ENCODE results near the gene CDON. TPM values are rescaled to one million over a fixed set of nuclear protein-coding genes. Genes with fewer than 3 reads are reported as not detected.

CDON gene
- total RNA-seq, 2 donors from 2014 or later, result 9.8 to 26.9 TPM

GRCh38 chr11:125948278-125949051, 114.2 kb downstream of the CDON start:
- intact Hi-C loops (cut with DNase I), result no loop called here
- Histone ChIP-seq H3K4me1 (replicated peaks) (peaks cover 17% of the 10 kb centered on the region), H3K36me3 (no peaks in the 10 kb centered on the region), H3K9me3 (no peaks in the 10 kb centered on the region), H3K27me3 (replicated peaks; ENCODE audit: insufficient read depth) (no peaks in the 10 kb centered on the region), H3K27ac (no peak overlapping the region), H3K4me3 (no peak overlapping the region)
- TF ChIP-seq POLR2A (IDR thresholded peaks at IDR 0.05) (no peak), CTCF (IDR thresholded peaks at IDR 0.05) (no peak), POLR2AphosphoS5 (IDR thresholded peaks at IDR 0.05) (no peak)
- 92% methylated on average over 23 of the region's 23 CpGs for WGBS
- no peak for DNase-seq (ENCODE audit: low spot score)

GRCh38 chr11:125947419-125948277, 115.0 kb downstream of the CDON start:
- no peak for TF ChIP-seq POLR2AphosphoS5 (IDR thresholded peaks at IDR 0.05)
- TF ChIP-seq POLR2A (IDR thresholded peaks at IDR 0.05), result no peak
- no peak for TF ChIP-seq CTCF (IDR thresholded peaks at IDR 0.05)
- no peaks in the 10 kb centered on the region for H3K9me3 ChIP-seq
- 94% methylated on average over 24 of the region's 24 CpGs for WGBS
- H3K27me3 ChIP-seq (replicated peaks; ENCODE audit: insufficient read depth), result no peaks in the 10 kb centered on the region
- intact Hi-C loops (cut with DNase I), result no loop called here
- DNase-seq (ENCODE audit: low spot score), result no peak
- H3K4me3 ChIP-seq, result no peak overlapping the region
- H3K27ac ChIP-seq, result no peak overlapping the region
- no peaks in the 10 kb centered on the region for H3K36me3 ChIP-seq
- H3K4me1 ChIP-seq (replicated peaks), result peaks cover 13% of the 10 kb centered on the region

- H3K27me3 ChIP-seq (replicated peaks; ENCODE audit: insufficient read depth), result no peaks in the 10 kb centered on the region
- TF ChIP-seq POLR2A (IDR thresholded peaks at IDR 0.05), result no peak
- no peak for TF ChIP-seq CTCF (IDR thresholded peaks at IDR 0.05)
- TF ChIP-seq POLR2AphosphoS5 (IDR thresholded peaks at IDR 0.05), result no peak
- peaks cover 9% of the 10 kb centered on the region for H3K4me1 ChIP-seq (replicated peaks)
- no peaks in the 10 kb centered on the region for H3K36me3 ChIP-seq
- intact Hi-C loops (cut with DNase I), result no loop called here
- H3K27ac ChIP-seq, result no peak overlapping the region
- H3K9me3 ChIP-seq, result no peaks in the 10 kb centered on the region
- no peak for DNase-seq (ENCODE audit: low spot score)
- 94% methylated on average over 14 of the region's 14 CpGs for WGBS
- no peak overlapping the region for H3K4me3 ChIP-seq
Measured at GRCh38 chr11:125946712-125947418, 115.8 kb downstream of the CDON start.

- no peaks in the 10 kb centered on the region for H3K27me3 ChIP-seq (replicated peaks; ENCODE audit: insufficient read depth)
- H3K36me3 ChIP-seq, result no peaks in the 10 kb centered on the region
- no peak within 1 kb of the TSS for H3K4me3 ChIP-seq
- H3K4me1 ChIP-seq (replicated peaks), result peaks cover 2% of the 10 kb centered on the region
- 82% methylated on average over 8 of the region's 8 CpGs for WGBS
- H3K9me3 ChIP-seq, result no peaks in the 10 kb centered on the region
- no peak for DNase-seq (ENCODE audit: low spot score)
- TF ChIP-seq POLR2AphosphoS5 (IDR thresholded peaks at IDR 0.05) (no peak), POLR2A (IDR thresholded peaks at IDR 0.05) (no peak), CTCF (IDR thresholded peaks at IDR 0.05) (no peak)
- intact Hi-C loops (cut with DNase I), result no loop called here
- no peak within 1 kb of the TSS for H3K27ac ChIP-seq
Measured at GRCh38 chr11:125945797-125946520, 116.7 kb downstream of the CDON start, which contains the start of gene VSIG10L2. VSIG10L2 (plus strand) TSS chr11:125946044; CDS start chr11:125946056, 12 bp downstream.
